Kidney (tissue), 22 donors: Measurements from ENCODE around the gene CYB561D1. TPM values are rescaled to one million over a fixed set of nuclear protein-coding genes. Genes with fewer than 3 reads are reported as not detected.
A peak's percentile ranks its signal among the peaks of the same experiment; 100 is the strongest.
"Not testable (repeated sequence)": the region's sequence is repeated elsewhere in the genome, so short reads cannot be mapped to it uniquely, and the experiment has no call there.

Experiments
- DNase-seq, 5 donors: peaks; one replicate each; pipeline ENCODE4 v3.0.0-alpha.2; 2013 to 2020
- FAIRE-seq: peaks from 2 replicates; lab custom pipeline; 2012; peaks lifted over from hg19 to GRCh38; lab: Jason Lieb, UNC
- H3K27ac ChIP-seq, 2 donors: one replicate each; pipeline ENCODE4 v1.7.0; 2013; ENCODE audit warnings: low read depth in 2 of 2, low read length in 2 of 2, inconsistent platforms in 1 of 2
- H3K27me3 ChIP-seq: one replicate; pipeline ENCODE4 v1.7.1; 2013; ENCODE audit warnings: low read length, inconsistent platforms; ENCODE audit not compliant: control insufficient read depth, insufficient read depth
- H3K36me3 ChIP-seq, 3 donors: one replicate each; pipeline versions ENCODE4 v1.7.0 to v1.7.1; 2013; ENCODE audit warnings: low read length in 3 of 3, control low read depth in 1 of 3, inconsistent platforms in 1 of 3; ENCODE audit not compliant: insufficient read depth in 3 of 3, control insufficient read depth in 2 of 3
- H3K4me1 ChIP-seq, 3 donors: one replicate each; pipeline versions ENCODE4 v1.7.0 to v1.7.1; 2013; ENCODE audit warnings: low read length in 3 of 3, inconsistent platforms in 1 of 3, low read depth in 1 of 3; ENCODE audit not compliant: control insufficient read depth in 2 of 3, insufficient read depth in 2 of 3
- H3K4me3 ChIP-seq, 3 donors: one replicate each; pipeline versions ENCODE4 v1.7.0 to v1.8.1; 2013; ENCODE audit warnings: low read length in 3 of 3, control low read depth in 1 of 3, inconsistent platforms in 1 of 3
- H3K9ac ChIP-seq, 3 donors: one replicate each; pipeline versions ENCODE4 v1.7.0 to v1.7.1; 2013; ENCODE audit warnings: low read length in 3 of 3, control low read depth in 1 of 3, inconsistent platforms in 1 of 3
- H3K9me3 ChIP-seq, 3 donors: one replicate each; pipeline versions ENCODE4 v1.7.0 to v1.7.1; 2013; ENCODE audit warnings: low read length in 3 of 3, control low read depth in 1 of 3, inconsistent platforms in 1 of 3; ENCODE audit not compliant: control insufficient read depth in 2 of 3, insufficient read depth in 1 of 3
- intact Hi-C: fragments of 100-400 bp; cut with DNase I; formaldehyde crosslinking; loops from one replicate; pipeline ENCODE4 v1.11.1; 2022
- long read RNA-seq, 10 donors: library from polyadenylated mRNA in 1 of 10; unstranded in 1 of 10; transcript quantifications; one replicate each; pipeline ENCODE4 v2.0.0 and lab custom pipeline, GENCODE V29; 2021 to 2026
- polyA plus RNA-seq: library from polyadenylated mRNA; stranded (reverse); fragments of 350-450 nt; fragmentation: Illumina TruSeq; extraction: RNeasy Lipid Tissue Mini Kit (QIAGEN cat#74804); gene quantifications from one replicate; pipeline ENCODE4 v1.2.3, GENCODE V29; 2014; ENCODE audit warnings: low read depth, low replicate concordance; ENCODE audit not compliant: insufficient read depth
- total RNA-seq: library from RNA; stranded (reverse); fragmentation: NEBNext Ultra II Directional; extraction: Animal tissue kit (Norgen Biotek cat#: 25700); gene quantifications from one replicate; pipeline ENCODE4 v1.2.1, GENCODE V29; 2021
- TF ChIP-seq, protein P1 (sequence below): IDR thresholded peaks from 3 replicates; pipeline ENCODE4 v1.5.1; 2012; ENCODE audit warnings: mild to moderate bottlenecking, moderate library complexity, borderline replicate concordance; ENCODE audit not compliant: insufficient read depth; ENCODE audit errors: extremely low read depth
- donor health status: control.
- donor health status: control.
- donor health status: control.
- donor health status: control.
- donor health status: control.
- donor health status: DM: yes; HTN: yes; CAD: no.
- donor health status: Normal renal cell carcinoma (clear cell type).

Gene CYB561D1, protein sequence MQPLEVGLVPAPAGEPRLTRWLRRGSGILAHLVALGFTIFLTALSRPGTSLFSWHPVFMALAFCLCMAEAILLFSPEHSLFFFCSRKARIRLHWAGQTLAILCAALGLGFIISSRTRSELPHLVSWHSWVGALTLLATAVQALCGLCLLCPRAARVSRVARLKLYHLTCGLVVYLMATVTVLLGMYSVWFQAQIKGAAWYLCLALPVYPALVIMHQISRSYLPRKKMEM
- total RNA-seq (18.0 TPM), polyA plus RNA-seq (5.2 TPM)
- long read RNA-seq, donor 1, partial matches to known transcripts: 0 of 1 reads
- long read RNA-seq, donor 1, other reads (novel, unspliced or antisense): 0 of 1 reads
- long read RNA-seq, donor 2: 0 reads
- long read RNA-seq, donor 3: 0 reads
- long read RNA-seq, donor 4: 0 reads
- long read RNA-seq, donor 5: 0 reads
- long read RNA-seq, donor 6: 0 reads
- long read RNA-seq, donor 7, partial matches to known transcripts: 3 of 8 reads
- long read RNA-seq, donor 7, other reads (novel, unspliced or antisense): 5 of 8 reads
- long read RNA-seq, donor 8, full-length matches to known transcripts: 2 of 2 reads
- long read RNA-seq, donor 8, partial matches to known transcripts: 0 of 2 reads
- long read RNA-seq, donor 8, other reads (novel, unspliced or antisense): 0 of 2 reads
- long read RNA-seq, donor 9: 0 reads
- long read RNA-seq, donor 10, partial matches to known transcripts: 0 of 1 reads
- long read RNA-seq, donor 10, other reads (novel, unspliced or antisense): 0 of 1 reads

DNA sequence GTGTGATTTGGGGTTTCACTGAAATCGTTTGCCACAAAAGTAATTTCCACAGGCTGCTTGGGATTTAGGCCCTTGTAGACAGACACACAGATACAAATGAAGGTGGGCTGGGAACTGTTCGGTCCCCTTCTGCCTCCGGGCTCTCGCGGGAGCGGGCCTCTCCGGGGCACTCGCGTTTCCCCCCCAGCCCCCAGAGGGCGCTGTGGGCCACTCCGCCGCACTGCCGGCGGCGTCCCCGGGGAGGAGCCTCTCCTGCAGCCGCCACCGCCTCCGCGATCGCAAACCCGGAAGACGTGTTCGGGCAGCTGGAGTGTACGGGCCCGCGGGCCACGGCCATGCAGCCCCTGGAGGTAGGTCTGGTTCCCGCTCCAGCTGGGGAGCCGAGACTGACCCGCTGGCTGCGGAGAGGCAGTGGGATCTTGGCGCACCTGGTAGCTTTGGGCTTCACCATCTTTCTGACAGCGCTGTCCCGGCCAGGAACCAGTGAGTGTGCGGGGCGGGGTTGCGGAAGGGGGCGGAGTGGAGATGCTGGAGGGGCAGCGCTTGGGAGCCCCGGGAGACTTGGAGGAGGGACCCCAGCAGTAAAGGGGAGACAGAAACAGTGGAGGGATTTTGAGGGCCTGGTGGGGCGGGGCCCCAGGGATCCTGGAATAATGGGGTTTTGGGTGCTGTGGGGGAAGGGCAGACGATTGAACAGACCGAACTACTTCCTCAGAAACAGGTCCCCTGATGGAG is at the start of gene CYB561D1:
Gene CYB561D1 (plus strand): TSS at position 290 of the 735 bp plus-strand sequence. CDS start 46 bp downstream, at position 336.
- H3K9me3 ChIP-seq: no peaks in the 10 kb centered on the region
- peak within 1 kb of the TSS; percentile 57 to 59 for H3K27ac ChIP-seq
- peaks cover 0 to 11% (median 4%) of the 10 kb centered on the region in 3 donors for H3K4me1 ChIP-seq
- H3K9ac ChIP-seq: peak within 1 kb of the TSS; percentile 49 to 73 (median 54)
- no peaks in the 10 kb centered on the region for H3K27me3 ChIP-seq
- FAIRE-seq (no peak), DNase-seq (peak; percentile 90 to 95 (median 93))
- H3K36me3 ChIP-seq: peaks cover 0 to 16% (median 9%) of the 10 kb centered on the region in 3 donors
- TF ChIP-seq, protein P1, sequence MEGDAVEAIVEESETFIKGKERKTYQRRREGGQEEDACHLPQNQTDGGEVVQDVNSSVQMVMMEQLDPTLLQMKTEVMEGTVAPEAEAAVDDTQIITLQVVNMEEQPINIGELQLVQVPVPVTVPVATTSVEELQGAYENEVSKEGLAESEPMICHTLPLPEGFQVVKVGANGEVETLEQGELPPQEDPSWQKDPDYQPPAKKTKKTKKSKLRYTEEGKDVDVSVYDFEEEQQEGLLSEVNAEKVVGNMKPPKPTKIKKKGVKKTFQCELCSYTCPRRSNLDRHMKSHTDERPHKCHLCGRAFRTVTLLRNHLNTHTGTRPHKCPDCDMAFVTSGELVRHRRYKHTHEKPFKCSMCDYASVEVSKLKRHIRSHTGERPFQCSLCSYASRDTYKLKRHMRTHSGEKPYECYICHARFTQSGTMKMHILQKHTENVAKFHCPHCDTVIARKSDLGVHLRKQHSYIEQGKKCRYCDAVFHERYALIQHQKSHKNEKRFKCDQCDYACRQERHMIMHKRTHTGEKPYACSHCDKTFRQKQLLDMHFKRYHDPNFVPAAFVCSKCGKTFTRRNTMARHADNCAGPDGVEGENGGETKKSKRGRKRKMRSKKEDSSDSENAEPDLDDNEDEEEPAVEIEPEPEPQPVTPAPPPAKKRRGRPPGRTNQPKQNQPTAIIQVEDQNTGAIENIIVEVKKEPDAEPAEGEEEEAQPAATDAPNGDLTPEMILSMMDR: peak; percentile 80
- intact Hi-C loops: loop anchor here (5.0 kb wide), 1 partner anchor 38 kb away; no protein-coding TSS in a partner anchor
- H3K4me3 ChIP-seq: peak within 1 kb of the TSS; percentile 80 to 94 (median 93)

DNA sequence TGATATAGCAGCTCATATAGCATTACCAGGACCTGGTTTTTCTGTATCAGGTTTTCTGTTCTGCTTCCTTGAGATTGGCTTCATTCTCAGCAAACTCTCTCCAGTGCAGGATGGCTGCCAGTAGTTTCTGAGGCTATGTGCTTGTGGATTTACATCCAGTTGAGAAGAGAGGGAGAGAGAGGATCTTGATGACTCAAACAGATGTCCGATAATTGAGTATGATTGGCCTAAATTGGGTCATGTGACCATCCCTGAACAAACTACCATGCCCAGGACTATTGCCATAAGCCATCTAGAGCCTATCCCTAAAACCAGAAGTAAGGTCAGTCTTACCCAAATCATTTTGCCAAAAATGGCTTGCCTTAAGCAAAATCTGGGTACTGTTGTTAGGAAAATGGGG is 49.5 kb upstream of the CYB561D1 start:
- FAIRE-seq (no peak), DNase-seq (no peak)
- Histone ChIP-seq H3K36me3 (no peaks in the 10 kb centered on the region), H3K27ac (no peak overlapping the region), H3K4me3 (no peak overlapping the region), H3K4me1 (peaks cover 0 to 5% (median 0%) of the 10 kb centered on the region in 3 donors), H3K27me3 (no peaks in the 10 kb centered on the region), H3K9ac (no peak overlapping the region), H3K9me3 (no peaks in the 10 kb centered on the region)
- intact Hi-C loops: no loop called here
- TF ChIP-seq, protein P1: no peak

DNA sequence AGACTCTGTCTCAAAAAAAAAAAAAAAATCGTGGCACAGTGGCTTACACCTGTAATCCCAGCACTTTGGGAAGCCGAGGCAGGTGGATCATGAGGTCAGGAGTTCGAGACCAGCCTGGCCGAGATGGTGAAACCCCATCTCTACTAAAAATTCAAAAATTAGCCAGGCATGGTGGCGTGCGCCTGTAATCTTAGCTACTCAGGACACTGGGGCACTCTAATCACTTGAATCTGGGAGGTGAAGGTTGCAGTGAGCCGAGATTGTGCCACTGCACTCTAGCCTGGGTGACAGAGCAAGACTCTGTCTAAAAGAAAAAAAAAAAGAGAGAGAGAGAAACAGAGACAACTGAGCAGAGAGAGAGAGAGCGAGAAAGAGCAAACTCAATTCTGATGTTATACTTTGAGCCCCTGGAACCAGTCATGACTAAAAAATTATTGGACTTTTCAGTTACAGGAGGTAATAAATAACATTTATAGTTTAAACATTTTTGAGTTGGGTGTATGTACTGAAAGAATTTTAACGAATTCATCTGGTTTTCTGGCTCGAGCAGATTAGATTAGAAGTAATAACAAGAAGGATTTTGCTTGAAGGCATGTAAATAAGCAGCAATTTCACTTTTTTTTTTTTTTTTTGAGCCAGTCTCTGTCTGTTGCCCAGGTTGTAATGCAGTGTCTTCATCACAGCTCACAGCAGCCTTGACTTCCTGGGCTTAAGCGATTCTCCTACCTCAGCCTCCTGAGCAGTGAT is 47.8 kb upstream of the CYB561D1 start:
- DNase-seq: peak in 1 of 5 donors; percentile 34
- H3K9me3 ChIP-seq, H3K4me1 ChIP-seq, H3K27me3 ChIP-seq, H3K36me3 ChIP-seq, H3K9ac ChIP-seq, FAIRE-seq, H3K27ac ChIP-seq, intact Hi-C loops, H3K4me3 ChIP-seq: not testable (repeated sequence)
